Suppressor macrophage treated with lipopolysaccharide for 4 hours (primary cell): ENCODE measurements around the gene BCL3.
A peak's percentile ranks its signal among the peaks of the same experiment; 100 is the strongest.

Experiments
- DNase-seq: peaks from one replicate; pipeline ENCODE4 v3.0.0-alpha.2; 2020

Gene BCL3

DNA sequence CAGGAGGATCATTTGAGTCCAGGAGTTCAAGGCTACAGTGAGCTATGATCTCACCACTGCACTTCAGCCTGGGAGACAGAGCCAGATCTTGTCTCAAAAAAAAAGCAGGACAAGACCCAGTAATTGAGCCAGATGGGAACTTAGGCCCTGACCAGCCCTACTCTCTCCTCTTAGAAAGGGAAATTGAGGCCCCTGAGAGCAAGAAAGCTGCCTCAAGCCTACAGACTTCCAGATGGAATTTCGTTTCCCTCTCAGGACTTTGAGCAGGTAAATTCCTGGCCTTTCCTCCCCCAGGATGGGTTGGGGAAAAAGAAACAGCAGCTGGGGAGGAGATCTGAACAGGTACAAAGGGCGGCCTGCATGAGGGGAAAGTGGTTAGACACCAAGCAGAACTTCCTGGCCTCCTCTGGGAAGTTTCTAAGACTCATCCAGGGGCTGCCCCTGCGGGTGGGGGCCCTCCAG lies 3.6 kb upstream of the BCL3 start:
- peak; percentile 41 for DNase-seq

DNA sequence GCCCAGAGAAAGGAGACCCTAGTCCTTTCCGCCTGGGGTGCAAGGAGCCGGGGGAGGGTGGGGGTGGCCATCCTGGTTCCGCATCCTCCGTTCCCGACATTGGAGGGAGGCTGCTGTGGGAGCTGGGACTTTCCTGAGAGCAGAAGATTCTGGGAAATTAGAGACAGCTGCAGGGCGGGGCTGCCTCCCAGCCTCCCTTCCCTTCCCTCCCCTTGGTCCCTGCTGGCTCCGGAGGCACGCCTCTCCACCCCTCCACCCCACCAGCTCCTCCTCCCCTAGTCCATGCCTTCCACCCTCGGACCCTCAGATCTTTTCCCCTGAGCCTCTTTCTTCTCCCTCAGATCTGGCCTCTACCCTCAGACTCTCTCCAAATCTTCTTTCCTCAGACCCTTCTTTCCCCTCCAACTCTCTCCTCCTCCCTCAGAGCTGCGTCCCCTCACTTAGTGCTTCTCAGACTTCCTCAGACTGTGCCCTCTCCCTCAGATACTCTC lies 3.1 kb upstream of the BCL3 start:
- peak; percentile 88 for DNase-seq

DNA sequence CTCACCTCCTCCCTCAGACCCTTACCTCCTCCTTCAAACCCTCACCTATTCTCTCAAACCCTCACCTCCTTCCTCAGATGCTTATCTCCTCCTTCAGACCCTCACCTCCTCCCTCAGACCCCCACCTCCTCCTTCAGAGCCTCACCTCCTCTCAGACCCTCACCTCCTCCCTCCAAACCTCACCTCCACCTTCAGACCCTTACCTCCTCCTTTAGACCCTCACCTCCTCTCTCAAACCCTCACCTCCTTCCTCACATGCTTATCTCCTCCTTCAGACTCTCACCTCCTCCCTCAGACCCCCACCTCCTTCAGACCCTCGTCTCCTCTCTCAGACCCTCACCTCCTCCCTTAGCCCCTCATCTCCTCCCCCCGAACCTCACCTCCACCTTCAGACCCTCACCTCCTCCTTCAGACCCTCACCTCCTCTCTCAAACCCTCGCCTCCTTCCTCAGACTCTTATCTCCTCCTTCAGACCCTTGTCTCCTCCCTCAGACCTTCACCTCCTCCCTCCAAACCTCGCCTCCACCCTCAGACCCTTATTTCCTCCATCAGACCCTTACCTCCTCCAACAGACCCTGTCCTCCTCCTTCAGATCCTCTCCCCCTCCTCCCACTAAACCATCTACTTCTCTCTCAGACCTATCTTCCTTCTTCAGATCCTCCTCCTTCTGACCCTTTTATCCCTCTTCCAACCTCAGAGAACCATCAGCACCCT lies 2.5 kb upstream of the BCL3 start:
- DNase-seq, result no peak

DNA sequence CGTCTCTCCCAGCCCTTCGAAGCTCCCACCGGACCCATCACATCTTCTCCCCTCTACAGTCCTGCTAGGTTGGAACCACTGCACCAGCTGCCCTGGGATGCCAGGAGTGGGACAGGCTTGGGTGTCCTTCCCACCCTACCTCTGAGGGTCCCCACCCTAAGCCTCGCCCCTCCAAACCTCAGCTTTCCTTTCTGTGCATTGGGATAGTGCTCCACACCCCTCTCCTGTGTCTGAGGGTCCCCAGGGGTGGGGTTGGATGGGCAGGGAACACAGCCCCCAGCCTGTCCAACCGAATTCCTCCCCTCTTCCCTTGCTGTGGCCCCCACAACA lies 1.9 kb upstream of the BCL3 start:
- DNase-seq, result no peak

DNA sequence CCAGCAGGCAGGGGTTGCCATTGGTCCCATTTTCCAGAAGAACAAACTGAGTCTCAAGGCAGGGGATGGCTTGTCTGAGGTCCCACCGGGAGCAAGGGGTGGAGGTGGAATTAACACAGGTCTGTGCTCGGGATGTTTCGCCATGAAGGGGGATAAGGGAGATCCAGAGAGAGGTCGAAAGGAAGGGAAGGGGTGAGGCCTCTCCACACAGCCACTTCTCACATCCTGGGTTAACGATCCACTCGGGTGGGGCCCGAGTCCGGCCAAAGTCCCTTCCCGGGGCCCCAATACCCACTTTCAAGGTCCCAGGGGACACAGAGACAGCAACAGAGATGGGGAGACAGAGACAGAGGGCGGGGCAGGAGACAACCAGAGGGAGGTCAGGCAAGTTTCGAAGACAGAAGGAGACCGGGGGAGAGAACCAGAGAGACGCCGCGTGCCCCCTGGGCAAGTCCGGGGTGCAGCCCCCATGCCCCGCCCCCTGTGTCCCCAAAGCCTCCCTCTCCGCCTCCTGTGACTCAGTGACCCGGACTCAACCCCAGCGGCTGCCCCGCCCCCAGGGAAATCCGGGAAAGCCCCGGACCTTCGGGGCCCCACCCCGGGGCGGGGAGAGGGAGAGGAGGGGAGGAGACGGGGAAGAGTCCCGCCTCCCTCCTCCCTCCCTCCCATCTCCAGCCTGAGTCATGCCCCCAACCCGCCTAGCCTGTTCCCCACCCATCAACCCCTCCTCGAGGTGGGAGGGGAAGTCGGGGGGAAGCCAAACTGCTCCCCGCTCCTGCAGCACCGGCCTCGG lies 1.4 kb upstream of the BCL3 start:
- peak; percentile 99 for DNase-seq

DNA sequence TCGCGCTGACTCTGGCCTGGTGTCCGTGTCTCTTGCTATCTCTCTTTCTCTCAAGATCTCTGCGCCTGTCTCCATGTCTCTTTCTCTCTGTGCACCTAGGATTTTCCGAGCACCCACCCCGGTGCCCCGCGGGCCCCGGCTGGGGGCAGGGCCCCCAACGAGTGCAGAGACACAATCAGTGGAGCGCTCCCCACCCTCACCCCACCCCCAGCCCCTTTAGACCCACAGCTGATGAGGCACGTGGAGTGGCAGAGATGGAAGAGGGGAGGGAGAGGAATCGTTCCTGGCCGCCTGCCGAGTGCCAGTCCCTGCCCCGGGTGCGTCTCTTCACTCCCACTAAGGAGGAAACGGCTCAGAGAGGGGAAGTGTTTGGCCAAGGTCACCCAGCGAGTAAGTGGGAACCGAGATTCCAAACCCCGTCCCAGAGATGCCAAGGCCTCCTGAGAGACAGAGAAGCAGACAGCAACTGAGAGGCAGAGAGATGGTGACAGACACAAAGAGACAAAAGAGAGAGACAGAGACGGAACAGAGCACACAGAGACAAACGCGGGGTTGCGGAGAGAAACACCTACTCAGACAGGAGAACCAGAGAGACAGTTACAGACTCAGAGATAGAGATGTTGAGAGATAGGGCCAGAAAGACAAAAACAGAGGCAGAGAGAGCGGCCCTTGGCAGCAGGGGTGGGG lies 626 bp upstream of the BCL3 start:
- peak; percentile 90 for DNase-seq

DNA sequence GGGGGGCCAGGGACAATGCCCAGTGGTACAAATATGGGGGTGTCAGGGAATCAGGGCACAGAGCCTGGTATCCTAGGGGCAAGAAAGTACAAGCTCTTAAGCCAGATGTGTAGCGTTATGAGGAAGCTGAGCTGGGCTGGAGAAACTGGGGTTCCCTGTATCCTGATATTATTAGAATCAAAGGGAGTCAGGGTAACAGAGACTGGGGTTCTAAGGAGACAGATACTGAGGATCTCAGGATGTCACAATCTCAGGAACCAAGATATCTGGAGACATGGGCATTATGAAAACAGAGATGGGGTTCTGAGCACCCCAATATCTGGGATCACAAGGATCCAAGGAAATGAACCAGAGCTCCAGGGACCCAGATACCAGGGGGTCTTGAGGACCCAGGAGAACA lies 784 bp downstream of the BCL3 start:
- DNase-seq, result no peak

DNA sequence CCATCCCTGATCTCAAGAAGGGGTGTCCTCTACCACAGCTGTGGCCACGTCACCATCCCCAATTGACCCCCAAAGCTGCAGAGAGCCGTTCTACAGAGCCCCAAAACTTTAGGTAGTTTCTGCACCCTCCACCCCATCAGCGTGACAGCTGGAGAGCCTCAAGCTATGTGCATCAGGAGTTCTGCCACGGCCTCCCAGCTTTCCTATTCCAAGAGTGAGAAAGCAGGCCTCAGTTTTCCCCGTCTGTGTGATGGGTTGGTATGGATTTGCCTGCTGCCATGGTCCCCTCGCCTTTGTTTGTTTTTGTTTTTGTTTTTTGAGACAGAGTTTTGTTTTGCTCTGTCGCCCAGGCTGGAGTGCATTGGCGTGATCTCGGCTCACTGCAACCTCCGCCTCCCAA lies 1.5 kb downstream of the BCL3 start:
- DNase-seq, result no peak

DNA sequence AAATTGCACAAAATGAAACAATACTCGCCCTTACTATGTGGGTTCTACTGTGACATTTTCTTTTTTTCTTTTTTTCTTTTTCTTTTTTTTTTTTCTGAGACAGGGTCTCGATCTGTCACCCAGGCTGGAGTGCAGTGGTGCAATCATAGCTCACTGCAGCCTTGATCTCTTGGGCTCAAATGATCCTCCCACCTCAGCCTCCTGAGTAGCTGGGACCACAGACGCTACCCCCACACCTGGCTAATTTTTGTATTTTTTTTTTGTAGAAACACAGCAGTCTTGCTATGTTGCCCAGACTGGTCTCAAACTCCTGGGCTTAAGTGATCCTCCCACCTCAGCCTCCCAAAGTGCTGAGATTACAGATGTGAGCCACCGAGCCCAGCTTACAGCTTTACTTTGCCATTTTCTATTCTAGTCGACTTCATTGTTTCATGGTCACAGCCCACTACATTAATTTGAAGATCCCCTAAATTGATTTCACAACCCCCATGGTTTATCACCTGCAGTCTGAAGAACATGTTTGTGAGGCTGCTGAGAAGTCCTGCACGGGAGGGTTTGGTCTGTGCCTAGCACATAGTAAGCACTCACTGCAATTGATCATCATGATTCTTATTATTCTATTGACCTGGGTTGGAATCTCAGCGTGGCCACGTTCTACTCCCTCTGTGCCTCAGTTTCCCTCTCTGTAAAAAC lies 3.8 kb downstream of the BCL3 start:
- DNase-seq, result no peak

DNA sequence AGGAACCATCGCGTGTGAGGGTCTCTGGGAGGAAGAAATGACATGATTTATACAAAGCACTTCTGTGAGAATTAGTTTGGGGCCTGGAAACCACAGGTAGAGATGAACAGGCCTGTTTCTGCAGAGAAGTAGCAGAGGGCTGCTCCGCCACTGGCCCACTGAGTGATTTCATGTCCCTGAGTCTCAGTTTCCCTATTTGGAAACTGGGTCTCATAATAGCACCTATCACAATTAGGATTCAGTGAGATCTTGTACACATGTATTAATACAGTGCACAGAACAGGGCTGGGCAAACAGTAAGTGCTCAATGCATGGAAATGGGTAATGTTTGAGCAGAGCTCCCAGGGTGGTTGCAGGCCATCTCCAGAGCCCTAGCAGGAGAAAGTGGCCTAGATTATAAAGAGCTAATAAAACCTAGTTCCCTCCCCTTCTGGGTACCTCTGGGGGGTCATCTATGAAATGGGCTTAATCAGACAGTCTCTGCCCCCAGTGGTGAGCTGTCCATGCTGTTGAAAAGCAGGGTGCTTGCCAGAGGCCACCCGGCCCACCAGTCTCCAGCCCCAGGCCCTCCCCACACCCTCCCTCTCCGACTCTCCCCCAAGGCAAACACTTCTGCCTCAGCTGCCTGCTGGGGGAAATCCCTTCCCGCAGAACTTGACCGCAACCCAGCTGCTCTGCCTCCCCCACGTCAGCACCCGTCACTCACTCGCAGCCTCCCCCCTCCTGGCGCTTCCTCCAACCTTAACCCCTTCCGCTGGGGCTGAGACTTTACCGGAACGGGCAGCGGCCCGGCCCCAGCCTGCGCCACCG lies 4.5 kb downstream of the BCL3 start:
- DNase-seq, result peak; percentile 99

DNA sequence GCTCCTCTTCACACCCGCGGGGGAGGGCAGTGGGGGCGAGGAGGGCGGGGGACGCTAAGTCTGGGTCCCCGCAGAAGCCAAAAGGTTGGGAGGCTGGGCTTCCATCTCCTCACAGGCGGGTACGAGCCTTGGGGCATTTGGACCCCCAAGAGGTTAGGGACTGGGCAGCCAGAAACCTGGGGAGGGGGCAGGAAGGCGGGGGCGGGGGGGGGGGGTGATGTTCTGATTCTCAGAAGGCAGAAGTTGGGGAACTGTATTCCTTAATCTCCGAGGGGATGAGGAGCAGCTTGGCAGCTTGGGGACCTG lies 5.1 kb downstream of the BCL3 start:
- DNase-seq, result no peak

DNA sequence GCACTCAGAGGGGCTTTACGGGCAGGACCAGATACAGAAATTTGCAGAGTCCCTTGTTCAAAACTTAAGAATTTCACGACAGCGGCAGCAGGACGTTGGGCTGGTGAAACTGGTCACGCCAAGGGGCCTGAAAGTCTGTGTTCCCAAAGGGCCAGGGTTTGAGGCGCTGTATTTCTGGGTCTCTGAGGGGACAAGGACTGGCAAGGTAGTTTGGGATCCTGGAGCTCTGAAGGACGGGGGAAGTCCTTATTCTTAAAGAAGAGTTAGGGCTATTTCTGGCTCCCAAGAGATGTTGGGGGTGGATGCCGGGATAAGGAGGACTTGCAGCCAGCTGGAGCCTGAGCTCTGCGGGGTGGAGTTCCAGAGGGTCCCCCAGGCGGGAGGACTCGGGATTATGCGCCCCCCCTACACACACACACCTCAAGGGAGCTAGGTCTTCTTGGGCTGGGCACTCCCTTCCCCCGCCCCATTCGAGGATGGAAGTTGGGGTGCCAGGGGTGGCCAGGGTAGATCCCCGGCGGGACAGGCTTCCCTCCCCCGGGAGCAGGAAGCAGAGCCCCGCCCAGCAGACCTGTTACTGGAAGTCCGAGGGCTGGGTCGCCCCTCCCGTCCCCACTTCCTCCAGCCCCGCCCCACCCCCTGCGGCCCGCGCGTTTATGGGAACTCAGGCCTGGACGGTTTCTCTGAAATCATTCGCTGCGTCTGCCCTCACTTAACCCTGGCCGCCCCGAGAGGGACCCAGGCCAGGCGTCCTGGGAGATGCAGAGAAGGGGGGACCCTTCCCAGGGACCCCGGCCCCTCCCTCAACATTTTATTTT lies 5.6 kb downstream of the BCL3 start:
- DNase-seq, result peak; percentile 98

DNA sequence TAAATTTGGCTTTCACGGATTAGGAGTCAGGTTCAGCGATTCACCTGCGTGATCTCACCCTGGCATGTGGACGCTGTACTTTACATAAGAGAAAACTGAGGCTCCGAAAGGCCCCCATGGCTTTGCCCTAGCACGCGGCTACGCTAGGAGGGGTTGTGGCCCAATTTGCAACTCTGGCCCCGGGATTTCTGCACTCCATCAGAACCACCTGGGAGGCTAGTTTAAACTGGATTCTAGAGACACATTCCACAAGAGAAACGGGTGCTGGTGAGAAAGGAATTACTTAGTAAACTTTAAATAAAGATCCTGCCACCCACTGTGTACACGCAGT lies 6.2 kb downstream of the BCL3 start:
- no peak for DNase-seq

DNA sequence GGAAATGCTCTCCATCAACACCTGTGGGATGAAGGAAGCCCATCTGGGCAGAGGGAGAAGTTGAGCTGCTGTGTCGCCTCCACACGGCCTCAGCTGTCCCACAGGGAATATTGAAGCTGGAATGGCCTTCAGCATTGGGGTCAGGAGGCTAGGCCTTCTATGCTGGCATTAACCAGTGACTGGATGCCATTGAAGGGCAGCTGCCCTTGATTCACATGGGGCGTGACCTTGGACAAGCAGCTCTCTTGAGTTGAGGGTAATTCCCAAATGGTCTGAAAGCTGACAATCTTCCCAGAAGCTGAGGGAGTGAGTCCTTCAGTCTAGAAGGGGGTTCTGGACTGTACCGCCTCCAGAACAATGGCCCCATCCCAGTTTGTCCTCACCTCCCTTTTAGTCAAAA lies 6.7 kb downstream of the BCL3 start:
- peak; percentile 65 for DNase-seq

DNA sequence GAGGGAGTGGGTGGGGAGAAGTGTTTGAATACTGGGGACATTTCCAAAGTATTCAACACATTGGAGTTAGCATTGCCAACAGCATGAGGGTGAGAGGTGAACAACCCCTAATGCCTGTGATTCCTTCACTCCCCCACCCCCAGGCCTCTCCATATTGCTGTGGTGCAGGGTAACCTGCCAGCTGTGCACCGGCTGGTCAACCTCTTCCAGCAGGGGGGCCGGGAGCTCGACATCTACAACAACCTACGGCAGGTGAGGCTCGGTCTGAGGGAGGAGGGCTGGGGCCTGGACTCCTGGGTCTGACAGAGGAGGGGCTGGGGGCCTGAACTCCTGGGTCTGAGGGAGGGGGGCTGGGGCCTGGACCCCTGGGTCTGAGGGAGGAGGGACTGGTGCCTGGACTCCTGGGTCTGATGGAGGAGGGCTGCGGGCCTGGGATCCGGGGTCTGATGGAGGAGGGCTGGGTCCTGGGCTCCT lies 7.6 kb downstream of the BCL3 start:
- no peak for DNase-seq

DNA sequence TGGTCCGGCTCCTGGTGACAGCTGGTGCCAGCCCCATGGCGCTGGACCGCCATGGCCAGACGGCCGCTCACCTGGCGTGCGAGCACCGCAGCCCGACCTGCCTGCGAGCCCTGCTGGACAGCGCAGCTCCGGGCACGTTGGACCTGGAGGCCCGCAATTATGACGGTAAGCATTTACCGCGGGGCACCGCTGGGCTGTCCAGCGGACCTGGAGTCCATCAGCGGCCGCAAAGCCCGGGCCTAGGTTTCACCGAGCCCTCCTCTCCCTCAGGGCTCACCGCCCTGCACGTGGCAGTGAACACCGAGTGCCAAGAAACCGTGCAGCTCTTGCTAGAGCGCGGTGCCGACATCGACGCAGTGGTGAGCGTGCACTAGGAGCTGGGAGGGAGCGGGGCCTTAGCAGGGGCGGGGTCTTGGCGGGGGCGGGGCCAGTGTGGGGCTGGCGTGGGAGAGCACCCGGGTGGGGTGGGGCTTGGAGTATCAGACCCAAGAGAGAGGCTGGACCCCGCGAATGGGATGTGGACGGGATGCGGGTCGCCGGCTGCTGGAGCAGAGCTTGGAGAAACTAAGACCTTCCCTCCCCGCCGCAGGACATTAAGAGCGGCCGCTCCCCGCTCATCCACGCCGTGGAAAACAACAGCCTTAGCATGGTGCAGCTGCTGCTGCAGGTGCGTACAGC lies 8.7 kb downstream of the BCL3 start:
- no peak for DNase-seq

DNA sequence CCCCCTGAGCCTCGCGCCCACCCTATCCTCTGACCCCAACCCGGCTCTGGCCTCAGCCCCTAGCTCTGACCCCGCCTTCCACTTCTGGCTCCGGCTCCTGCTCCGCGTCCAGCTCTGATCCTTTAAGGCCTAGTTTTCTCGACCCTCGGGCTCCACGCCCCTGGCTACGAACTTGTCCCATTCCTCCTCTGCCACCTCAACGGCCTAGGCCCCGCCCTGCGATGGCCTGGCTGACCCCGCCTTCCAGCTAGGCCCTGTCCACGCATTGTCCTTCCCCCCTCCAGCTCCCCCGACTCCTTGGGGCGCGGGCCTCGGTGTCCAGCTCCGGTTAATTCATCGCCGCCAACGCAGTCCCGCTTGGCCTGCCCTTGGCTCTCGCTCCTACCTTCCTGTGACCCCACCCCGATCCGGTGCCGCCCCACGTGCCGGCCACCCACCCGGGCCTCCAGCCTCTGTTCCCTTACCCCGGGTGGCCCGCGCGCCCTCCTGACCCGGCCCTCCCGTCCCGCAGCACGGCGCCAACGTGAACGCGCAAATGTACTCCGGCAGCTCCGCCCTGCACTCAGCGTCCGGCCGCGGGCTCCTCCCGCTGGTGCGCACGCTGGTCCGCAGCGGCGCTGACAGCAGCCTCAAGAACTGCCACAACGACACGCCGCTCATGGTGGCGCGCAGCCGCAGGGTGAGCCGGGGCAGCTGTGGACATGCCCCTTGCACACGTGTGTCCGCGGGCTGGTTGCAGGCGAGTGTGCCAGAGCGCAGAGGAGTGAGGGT lies 9.4 kb downstream of the BCL3 start:
- no peak for DNase-seq

DNA sequence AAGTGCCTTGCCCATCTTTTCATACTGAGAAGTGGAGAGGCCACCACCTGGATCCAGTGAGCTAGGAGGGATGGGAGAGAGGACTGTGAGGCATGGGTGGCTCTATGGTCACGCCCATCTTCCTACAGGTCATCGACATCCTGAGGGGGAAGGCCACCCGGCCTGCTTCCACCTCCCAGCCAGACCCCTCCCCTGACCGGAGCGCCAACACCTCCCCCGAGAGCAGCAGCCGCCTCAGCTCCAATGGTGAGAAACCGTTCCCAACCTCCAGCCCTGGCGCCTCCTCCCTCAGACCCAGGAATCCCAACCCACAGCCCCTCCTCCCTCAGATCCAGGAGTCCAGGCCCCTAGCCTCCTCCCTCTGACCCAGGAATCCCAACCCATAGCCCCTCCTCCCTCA lies 10.1 kb downstream of the BCL3 start:
- no peak for DNase-seq

DNA sequence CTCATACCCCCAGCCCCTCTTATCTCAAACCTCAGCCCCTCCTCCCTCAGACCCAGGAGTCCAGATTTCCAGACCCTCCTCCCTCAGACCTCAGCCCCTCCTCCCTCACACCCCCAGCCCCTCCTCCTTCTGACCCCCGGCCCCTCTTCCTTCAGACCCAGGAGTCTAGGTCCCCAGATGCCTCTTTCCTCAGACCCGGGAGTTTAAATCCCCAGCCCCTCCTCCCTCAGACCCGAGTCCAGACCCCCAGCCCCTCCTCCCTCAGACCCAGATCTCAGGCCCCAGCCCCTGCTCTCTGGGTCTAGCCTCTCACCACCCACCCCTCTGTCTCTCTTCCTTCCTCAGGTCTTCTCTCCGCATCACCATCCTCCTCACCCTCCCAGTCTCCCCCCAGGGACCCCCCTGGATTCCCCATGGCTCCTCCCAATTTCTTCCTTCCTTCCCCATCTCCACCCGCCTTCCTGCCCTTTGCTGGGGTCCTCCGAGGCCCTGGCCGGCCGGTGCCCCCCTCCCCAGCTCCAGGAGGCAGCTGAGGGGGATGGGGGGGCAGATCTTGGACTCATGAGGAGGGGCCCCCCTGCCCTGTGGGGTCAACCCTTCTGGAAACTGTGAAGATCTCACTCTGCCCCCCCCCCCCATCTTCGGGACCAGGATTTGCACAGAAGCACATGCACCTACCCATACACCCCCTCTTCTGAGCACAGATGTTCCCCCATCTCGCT lies 10.7 kb downstream of the BCL3 start:
- no peak for DNase-seq

DNA sequence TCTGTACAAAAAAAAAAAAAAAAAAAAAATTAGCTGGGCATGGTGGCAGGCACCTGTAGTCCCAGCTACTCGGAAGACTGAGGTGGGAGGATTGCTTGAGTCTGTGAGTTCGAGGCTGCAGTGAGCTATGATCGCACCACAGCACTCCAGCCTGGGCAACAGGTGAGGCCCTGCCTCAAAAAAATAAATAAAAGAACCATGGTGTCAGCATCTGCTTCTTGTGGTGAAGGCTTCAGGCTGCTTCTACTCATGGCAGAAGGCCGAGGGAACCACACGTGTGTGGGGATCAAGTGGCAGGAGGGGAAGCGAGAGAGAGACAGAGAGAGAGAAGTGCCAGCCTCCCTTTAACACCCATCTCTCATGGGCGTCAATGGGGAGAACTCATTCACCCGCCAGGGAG lies 13.5 kb downstream of the BCL3 start:
- DNase-seq, result no peak
